Stimulated activated CD4-positive, alpha-beta T cell treated with anti-CD3 and anti-CD28 coated beads, TNF-alpha, amount 100 ng/mL, for 1 hour (primary cell): ENCODE results near the gene DIP2C.
"Not testable (repeated sequence)": the region's sequence is repeated elsewhere in the genome, so short reads cannot be mapped to it uniquely, and the experiment has no call there.

ENCODE experiments used
- DNase-seq, 3 donors: peaks; one replicate each; pipeline ENCODE4 v3.0.0-alpha.2; 2020; ENCODE audit warnings: low read depth in 3 of 3, low spot score in 1 of 3

Gene DIP2C

GRCh38 chr10:384538-385305 lies 304.7 kb downstream of the DIP2C start:
- no peak for DNase-seq

- no peak for DNase-seq
Observed at GRCh38 chr10:383519-383918, 305.9 kb downstream of the DIP2C start.

GRCh38 chr10:381805-382204 lies 307.7 kb downstream of the DIP2C start:
- DNase-seq: no peak

- no peak for DNase-seq
Observed at GRCh38 chr10:381346-381745, 308.1 kb downstream of the DIP2C start.

- DNase-seq: no peak
Observed at GRCh38 chr10:380313-380940, 309.0 kb downstream of the DIP2C start.

GRCh38 chr10:378930-379704 lies 310.4 kb downstream of the DIP2C start:
- DNase-seq: no peak

- no peak for DNase-seq
Observed at GRCh38 chr10:378230-378929, 311.1 kb downstream of the DIP2C start.

GRCh38 chr10:377228-377627 lies 312.2 kb downstream of the DIP2C start:
- DNase-seq: no peak

GRCh38 chr10:375815-376505 lies 313.5 kb downstream of the DIP2C start:
- DNase-seq: no peak

- DNase-seq: no peak
Observed at GRCh38 chr10:374354-374753, 315.1 kb downstream of the DIP2C start.

GRCh38 chr10:373526-374309 lies 315.8 kb downstream of the DIP2C start:
- no peak for DNase-seq

GRCh38 chr10:373015-373414 lies 316.5 kb downstream of the DIP2C start:
- no peak for DNase-seq

GRCh38 chr10:372566-372965 lies 316.9 kb downstream of the DIP2C start:
- no peak for DNase-seq

GRCh38 chr10:371515-371914 lies 318.0 kb downstream of the DIP2C start:
- no peak for DNase-seq

GRCh38 chr10:370449-370825 lies 319.0 kb downstream of the DIP2C start:
- no peak for DNase-seq

- DNase-seq: no peak
Observed at GRCh38 chr10:369684-370448, 319.6 kb downstream of the DIP2C start.

- DNase-seq: no peak
Observed at GRCh38 chr10:369221-369683, 320.2 kb downstream of the DIP2C start.

- no peak for DNase-seq
Observed at GRCh38 chr10:368579-369220, 320.8 kb downstream of the DIP2C start.

- not testable (repeated sequence) for DNase-seq
Observed at GRCh38 chr10:368107-368506, 321.4 kb downstream of the DIP2C start.
